HTERT RPE-1 (cell line): ENCODE results near the gene KRI1.

Experiments
- in situ Hi-C: fragments of 300-500 bp; cut with MboI; formaldehyde crosslinking; loops from 4 replicates; pipeline ENCODE4 v1.14.3; 2020; ENCODE audit warnings: low sequenced_read_pairs

KRI1 gene

DNA sequence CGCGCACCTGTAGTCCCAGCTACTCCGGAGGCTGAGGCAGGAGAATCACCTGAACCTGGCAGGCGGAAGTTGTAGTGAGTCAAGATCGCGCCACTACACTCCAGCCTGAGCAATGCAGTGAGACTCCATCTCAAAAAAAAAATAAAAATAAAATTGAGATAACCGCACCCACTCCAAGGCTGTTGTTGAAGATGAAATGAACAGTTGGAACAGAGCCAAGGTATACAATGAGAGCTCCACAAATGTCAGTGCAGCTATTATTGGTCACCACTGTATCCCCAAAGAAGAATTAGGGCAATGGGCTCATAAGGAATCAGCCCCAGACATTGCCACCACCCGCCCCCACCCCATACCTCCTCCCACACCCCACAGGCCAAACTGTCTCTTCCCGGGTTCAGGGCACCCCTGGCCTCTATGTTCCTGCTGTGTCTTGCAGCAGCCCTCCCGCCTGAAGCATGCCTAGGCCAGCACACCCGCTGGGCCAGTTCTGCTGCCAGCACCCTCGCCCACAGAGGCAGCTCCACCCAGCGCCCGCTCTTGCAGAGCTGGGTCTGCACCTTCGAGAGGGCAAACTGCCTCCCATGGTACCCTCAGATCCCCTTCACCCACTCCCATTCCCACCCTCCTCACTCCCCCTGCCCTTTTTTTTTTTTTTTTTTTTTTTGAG lies 45.0 kb downstream of the KRI1 start:
- in situ Hi-C loops: no loop called here

DNA sequence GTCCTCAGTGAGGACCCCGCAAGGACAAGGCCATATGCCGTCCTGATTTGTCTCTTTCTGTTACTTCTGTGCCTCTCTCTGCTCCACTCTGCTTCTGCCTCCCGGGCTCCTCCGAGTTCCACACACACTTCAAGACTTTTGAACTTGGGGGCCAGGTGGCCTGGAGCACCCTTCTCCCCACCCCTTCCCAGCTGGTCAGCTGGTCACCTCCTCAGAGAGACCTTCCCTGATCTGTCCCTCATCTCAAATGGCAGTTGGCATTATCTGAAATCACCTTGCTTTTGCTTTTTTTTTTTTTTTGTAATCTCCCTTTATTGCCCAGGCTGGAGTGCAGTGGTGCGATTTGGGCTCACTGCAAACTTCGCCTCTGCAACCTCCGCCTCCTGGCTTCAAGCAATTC lies 46.4 kb downstream of the KRI1 start:
- in situ Hi-C loops: no loop called here

DNA sequence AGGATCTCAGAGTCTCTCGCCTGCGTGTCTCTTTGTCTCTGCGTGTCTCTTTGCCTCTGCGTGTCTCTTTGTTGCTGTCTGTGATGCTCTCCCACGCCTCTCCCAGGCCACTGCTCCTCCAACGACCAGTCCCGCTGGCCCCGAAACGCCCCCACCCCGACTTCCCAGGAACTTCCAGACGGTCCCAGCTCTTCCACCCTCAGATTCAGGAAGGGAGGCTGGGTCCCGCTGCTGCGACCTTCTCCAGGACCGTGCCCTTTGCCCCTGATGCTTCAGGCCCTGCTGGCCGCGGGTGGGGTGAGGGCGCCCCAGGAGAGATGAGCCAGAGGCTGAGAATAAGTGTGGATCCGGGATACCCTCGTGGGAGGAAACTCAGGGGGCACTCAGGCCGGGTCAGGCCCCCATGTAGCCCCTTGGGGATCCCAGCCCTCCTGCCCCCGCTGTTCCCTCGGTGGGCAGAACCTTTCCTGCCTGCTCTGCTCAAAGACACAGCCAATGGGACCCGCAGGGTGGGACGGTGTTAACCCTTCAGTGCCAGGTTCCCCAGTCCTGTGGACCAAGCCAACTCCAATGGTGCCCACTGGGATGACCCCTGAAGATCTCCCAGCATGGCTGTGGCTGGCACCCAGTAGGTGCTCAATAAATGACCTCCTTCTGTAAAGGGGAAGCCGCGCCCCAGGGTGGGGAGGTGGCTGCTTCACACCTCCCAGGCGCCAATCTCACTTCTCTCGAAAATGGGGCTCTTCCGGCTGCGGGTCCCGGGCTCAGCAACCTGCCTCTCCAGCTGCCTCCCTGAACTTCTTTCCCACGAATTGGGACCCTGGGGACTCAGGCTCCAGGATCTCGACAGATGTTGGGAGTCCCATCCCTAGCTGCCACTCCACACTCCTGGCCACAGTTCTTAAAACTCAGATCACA lies 47.1 kb downstream of the KRI1 start:
- in situ Hi-C loops: no loop called here

DNA sequence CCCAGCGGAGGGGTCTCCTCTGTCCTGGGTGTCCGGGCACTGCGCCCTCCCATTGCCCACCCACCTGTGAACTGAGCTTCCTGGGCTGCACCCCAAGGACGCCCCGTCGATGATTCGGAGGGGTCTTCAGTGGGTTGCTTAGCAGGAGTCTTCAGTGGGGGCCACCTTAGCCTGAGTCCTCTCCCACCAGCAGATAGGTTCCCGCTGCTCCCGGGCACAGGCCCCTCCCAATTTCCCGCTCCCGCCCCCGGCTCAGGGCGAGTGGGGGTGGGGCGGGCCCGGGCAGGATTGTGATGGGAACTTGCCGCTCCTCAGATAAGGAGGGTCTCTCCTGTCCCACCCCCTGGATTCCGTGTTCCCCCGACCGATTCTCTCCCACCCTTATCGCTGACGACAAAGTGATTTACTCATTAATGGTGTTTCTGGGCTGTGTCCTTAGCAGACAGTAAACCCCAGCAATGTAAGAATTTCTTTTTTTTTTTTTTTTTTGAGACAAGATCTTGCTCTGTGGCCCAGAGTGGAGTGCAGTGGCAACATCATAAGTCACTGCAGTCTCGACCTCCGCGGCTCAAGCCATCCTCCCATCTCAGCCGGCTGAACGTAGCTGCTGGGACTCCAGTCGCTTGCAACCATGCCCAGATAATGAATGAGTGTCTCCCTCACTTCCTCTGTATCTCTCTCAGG lies 47.9 kb downstream of the KRI1 start:
- in situ Hi-C loops: no loop called here

DNA sequence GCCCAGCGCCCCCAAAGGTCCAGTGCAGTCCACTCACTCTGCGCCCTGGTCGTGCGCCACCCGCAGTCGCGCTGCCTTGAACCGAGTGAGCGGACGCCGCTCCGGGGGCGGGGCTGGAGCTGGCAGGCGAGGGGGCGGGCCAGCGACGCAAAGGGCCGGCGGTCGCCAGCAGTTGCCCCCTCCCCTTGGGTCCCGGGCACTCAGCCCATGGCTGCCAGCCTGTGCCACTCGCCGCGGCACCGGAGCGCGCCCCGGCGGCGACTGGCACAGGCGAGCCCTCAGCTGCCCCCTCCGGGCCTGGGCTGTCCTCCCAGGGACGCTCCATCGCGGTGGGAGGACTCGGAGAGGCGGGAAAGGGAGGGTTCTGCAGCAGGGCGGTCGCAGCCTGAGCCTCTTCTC lies 48.5 kb downstream of the KRI1 start, which contains the start of gene S1PR5:
S1PR5 (minus strand) TSS at position 87 of the 399 bp plus-strand sequence. CDS start 2,436 bp downstream, outside the sequence.
- in situ Hi-C loops: no loop called here

DNA sequence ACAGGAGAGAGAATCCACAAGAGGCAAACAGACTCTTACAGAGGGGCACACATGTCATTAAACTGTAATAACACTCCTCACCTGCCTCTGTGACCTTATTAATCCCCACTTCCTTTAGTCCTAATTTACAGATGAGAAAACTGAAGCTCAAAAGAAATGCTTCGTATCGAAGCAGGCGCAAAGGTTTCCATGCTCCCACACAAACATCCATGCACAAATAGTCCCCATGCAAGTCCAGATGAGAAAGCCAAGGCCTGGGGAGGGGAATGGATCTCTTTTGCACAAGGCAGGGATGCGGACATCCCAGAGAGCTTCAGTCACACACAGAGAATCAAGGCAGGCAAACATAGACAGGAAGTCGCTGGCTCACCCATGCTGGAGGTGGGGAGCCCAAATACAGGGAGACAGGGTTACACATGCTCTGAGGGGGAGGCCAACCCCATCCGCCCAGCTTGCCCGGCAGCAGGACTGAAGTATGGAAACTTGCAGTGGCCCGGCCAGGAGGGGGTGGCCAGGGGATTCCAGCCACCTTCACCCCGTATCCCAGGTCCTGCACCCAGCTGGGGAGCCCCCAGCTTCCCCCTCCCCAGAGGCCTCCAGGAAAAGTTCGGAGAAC lies 49.0 kb downstream of the KRI1 start:
- in situ Hi-C loops: no loop called here

DNA sequence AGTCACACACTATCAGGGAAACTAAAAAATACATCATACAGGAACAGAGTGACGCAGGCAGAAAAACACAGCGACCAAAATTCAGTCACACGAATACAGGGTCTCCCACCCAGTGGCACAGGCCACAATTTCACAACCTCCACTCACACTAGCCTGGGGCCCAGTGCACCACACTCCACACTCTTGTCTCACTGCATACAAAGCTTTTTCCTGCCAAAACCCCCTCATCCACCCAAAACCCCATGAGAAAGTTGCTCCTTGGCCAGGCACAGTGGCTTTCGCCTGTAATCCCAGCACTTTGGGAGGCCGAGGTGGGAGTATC lies 49.8 kb downstream of the KRI1 start:
- in situ Hi-C loops: no loop called here

DNA sequence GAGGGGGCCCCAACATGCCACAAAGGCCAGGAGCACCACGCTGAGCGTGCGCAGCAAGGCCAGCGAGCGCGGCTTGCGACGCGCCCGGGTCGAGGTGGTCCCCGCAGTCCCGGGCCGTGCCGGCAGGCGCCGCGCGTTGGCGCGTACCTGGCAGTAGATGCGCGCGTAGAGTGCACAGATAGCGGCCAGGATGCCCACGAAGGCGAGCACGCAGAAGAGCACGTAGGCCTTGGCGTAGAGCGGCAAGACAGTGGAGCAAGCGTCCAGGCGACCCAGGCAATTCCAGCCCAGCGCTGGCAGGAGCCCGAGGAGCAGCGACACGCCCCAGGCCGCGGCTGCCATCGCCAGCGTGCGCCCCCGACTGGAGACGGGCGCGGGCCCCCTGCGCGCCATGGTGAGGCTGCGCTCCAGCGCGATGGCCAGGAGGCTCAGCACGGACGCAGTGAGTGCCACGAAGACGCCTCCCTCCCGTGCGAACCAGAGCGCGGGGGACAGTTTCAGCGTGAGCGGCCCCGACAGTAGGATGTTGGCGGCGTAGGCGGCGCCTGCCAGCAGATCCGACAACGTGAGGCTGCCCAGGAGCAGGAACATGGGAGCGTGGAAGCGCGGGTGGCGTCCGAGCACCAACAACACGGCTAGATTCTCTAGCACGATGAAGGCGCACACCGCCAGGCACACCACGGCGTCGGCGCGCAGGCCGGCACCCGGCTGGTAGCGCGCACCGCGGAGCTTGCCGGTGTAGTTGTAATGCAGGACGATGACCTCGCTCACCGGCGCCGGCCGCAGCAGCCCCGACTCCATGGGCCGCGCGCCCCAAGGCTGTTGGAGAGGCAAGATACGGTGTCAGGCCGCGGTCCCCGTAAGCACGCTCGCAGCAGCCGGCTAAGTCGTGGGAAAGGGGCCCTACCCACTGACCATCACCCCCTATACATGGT lies 51.3 kb downstream of the KRI1 start:
- in situ Hi-C loops: no loop called here

DNA sequence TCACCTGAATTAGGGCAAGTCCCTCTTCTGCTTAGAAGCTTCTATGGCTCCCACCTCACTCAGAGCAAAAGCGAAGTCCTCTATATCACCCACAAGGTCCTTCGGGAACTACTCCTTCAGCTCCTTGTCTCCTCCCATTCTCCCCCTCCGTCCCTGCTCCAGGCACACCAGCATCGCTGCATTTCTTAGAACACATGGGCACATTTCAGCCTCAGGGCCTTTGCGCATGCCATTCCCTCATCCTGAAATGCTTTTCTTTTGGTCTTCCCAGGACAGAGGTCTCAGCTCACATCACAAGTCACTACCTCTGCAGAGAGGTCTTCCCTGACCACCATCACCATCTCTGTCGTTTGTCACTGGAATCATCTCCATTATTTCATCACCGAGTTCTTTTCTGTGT lies 52.6 kb downstream of the KRI1 start:
- in situ Hi-C loops: no loop called here

DNA sequence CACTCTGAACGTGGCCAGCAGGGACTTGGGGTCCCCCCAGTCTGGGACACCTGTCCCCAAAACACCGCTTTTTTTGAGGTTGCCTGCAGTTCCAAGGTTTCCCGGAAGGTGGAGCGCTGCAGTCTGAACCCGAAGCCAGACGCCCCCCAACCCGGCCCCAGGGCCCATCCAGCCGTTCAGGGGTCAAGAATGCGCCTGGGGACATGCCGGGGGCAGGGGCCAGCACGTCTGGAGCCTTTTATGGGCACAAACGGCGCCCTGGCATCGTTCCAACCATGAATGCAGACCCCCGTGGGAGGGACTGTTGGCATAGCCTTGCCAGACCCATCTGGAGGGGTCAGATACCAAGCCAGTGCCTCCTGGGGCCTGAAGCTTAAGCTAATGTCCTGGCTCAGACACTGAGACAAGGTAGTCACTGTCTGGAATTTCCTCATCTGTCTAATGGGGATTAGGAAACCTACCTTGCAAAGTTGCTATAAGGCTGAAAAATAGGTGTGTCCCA lies 55.5 kb downstream of the KRI1 start:
- in situ Hi-C loops: no loop called here

DNA sequence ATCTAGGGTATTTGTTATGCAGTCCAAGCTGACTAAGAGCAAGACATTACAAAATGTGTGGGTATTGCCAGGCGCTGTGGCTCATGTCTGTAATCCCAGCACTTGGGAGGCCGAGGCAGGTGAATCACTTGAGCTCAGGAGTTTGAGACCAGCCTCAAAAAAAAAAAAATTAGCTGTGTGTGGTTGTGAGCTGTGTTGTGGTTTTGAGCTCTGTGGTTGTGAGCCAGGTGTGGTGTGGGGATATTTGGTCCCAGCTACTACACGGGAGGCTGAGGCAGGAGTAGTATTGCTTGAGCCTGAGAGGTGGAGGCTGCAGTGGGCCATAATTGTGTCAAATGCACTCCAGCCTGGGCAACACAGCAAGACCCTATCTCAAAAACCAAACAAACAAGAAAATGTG lies 57.1 kb downstream of the KRI1 start:
- in situ Hi-C loops: no loop called here

DNA sequence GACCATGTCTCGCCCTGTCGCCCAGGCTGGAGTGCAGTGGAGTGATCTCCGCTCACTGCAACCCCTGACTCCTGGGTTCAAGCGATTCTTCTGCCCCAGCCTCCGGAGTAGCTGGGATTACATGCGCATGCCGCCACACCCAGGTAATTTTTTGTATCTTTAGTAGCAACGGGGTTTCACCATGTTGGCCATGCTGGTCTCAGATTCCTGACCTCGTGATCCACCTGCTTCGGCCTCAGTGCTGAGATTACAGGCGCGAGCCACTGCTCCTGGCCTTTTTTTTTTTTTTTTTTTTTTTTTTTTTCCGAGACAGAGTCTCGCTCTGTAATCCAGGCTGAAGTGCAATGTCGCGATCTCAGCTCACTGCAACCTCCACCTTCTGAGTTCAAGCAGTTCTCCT lies 57.8 kb downstream of the KRI1 start:
- in situ Hi-C loops: no loop called here

DNA sequence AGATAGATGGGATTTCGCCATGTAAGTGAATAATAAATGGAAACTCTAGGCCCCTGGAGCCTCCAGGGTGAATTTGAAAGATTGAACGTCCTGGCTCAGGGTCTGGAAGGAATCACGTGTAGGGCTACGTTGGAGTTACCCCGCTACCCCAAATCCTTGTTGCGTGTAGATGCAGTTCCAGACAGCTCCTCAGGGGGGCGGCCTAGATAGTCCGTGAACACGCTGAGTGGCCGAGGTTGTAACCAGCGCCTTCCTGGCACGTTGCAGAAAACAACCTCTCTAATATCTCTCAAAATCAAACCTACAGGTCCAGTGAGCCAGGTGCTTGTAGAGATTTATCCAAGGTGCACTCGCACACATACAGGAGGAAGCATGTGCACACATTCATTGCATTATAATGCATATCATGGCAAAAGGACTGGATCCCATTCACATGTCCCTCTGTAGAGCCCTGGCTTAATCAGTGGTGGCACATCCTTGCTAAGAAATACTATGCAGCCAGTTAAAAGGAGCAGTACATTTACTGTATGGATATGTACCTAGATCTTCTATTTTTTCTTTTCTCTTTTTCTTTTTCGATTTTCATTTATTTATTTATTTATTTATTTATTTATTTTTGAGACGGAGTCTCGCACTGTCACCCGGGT lies 60.1 kb downstream of the KRI1 start:
- in situ Hi-C loops: no loop called here
